ENCODE data around the gene ARL3. TPM values are rescaled to one million over a fixed set of nuclear protein-coding genes. Genes with fewer than 3 reads are reported as not detected.
A peak's percentile ranks its signal among the peaks of the same experiment; 100 is the strongest.

Gene ARL3
- total and polyA plus RNA-seq, 8 donors = 10.3 to 23.2 (median 21.8) TPM

DNA sequence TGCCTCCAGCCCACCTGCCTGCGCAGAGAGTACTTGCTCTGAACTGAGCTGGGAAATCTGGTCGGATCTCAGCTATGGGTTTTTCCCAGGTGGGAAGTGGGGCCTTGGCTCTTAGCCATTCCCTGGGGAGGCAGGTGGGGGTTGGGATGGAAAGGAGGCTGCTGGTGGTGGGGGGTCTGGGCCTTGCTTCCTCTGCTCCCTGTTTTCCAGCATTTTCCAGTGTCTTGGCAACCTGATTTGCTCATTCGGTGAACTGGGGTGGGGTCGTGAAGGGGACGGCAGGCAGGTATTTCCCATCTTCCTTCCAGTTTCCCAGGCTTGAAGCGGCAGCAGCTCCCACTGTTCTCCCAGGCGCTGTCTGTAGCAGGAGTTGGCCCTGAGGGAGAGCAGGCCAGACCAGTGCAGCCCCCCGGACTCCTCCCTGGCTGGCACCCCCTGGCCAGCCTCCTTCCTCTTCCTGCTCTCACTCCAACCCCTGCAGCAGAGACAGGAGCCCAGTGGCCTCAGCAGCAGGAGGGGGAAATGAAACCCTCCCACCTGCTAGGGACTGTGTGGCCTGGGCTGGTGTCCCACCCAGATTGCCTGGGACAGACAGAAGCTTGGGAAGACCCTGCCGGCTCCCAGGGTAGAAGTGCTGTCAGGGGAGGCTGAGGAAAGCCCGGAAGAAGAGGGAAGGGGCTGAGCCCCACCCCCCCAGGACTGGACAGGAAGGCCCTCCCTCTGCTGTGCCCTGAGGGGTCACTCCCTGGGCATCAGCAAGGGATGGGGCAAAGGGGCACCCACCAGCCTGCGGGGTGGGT, 63.3 kb downstream of the ARL3 start:
- DNase-seq (peak in 1 of 4 donors; percentile 60), ATAC-seq (no peak)
- Histone ChIP-seq H3K4me3 (no peak overlapping the region), H3K4me1 (peaks cover 60 to 93% of the 10 kb centered on the region in 2 donors), H3K27me3 (no peaks in the 10 kb centered on the region), H3K9me3 (no peaks in the 10 kb centered on the region), H3K27ac (peak overlapping the region; percentile 70 to 98), H3K36me3 (peaks cover 0 to 40% of the 10 kb centered on the region in 2 donors)
- intact Hi-C loops (cut with DNase I) = no loop called here
- TF ChIP-seq, protein P1, sequence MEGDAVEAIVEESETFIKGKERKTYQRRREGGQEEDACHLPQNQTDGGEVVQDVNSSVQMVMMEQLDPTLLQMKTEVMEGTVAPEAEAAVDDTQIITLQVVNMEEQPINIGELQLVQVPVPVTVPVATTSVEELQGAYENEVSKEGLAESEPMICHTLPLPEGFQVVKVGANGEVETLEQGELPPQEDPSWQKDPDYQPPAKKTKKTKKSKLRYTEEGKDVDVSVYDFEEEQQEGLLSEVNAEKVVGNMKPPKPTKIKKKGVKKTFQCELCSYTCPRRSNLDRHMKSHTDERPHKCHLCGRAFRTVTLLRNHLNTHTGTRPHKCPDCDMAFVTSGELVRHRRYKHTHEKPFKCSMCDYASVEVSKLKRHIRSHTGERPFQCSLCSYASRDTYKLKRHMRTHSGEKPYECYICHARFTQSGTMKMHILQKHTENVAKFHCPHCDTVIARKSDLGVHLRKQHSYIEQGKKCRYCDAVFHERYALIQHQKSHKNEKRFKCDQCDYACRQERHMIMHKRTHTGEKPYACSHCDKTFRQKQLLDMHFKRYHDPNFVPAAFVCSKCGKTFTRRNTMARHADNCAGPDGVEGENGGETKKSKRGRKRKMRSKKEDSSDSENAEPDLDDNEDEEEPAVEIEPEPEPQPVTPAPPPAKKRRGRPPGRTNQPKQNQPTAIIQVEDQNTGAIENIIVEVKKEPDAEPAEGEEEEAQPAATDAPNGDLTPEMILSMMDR (IDR thresholded peaks at IDR 0.05) = no peak

DNA sequence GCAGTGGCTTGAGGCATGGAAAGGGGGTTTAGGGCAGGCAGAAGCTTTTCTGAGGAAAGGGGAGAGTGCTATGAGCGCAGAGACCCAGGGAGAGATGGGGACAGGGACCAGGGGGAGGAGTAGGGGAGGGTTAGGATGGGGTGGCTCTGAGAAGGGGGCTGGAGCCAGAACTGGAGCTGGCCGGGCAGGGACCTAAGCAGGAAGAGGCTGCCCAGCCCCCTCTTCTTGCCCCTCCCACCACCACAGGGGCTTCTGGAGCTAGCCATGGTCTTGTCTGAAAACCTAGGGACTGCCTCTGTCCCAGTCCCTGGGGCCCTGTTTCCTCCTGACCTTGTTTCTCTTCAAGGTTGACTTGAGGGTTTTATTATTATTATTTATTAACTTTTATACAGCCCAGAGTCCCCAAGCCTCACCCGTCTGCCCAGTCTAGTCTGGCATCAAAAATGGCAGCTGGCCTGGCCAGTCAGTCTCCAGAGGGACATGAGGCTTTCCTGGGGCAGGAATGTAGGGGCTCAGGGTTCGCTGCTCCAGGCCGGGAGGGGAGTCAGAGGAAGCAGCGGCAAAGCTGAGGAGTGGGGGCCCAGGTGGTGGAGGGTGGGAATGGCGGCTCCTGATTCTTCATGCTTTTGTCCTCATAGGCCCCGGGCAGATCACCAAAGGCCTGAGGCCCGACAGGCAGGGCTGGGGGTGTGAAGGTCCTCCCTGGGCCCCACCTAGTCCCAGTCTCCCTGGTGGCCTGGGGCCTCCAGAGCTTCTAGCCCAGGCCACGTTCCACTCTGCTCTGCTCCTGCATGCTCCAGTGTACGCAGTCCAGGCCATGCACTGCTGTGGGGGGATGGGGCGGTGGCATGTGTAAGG, 64.2 kb downstream of the ARL3 start:
- DNase-seq = peak in 1 of 4 donors; percentile 66
- Histone ChIP-seq H3K4me1 (peaks cover 60 to 86% of the 10 kb centered on the region in 2 donors), H3K36me3 (peaks cover 0 to 32% of the 10 kb centered on the region in 2 donors), H3K27ac (peak overlapping the region; percentile 70 to 98), H3K9me3 (no peaks in the 10 kb centered on the region), H3K27me3 (no peaks in the 10 kb centered on the region), H3K4me3 (peak overlapping the region; percentile 19 to 85)
- intact Hi-C loops (cut with DNase I) = no loop called here
- TF ChIP-seq, protein P1 (IDR thresholded peaks at IDR 0.05) = no peak
- ATAC-seq = no peak

DNA sequence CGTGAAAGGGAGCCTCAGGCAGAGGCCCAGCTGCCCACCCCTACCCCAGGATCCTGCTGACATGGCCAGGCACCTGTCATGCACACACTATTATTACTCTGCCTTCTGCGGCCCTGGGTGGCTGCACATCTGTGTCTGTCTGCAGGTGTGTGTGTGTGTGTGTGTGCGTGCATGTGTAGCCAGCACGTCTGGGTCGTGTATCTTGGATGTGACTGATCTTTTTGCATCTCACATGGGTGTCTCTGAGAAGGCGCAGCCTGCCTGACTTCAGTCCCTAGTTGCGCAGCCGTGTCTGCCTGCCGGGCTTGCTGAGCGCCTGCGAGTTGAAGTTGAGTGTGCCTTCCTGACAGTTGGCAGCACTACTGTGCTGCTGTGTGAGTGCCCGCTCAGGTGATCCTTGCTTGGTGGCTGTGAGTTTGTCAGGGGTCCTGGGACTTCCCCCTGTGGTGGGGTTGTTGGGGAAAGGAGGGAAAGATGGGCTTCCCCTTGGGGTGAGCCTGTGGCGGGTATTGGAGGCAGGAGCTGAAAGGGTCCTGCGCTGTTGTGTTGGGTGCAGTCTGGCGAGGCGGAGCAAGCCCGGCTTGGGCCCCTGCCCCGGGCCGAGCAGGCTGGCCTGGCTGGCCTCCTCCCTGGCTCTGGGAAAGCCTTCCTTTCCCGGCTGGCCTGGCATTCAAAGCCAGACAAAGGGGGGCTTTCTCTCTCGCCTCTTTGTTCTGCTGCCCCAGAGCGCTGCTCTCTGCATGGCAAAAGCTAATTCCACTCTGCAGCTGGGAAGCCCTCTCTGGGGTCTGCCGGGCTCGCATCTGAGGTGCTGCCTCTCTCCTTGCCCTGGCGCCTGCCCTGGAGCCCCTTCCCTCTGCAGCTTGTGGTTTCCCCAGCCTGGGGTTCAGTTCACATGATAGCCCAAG, 65.1 kb downstream of the ARL3 start:
- peak overlapping the region; percentile 70 to 98 for H3K27ac ChIP-seq
- H3K9me3 ChIP-seq = no peaks in the 10 kb centered on the region
- peak overlapping the region; percentile 19 to 85 for H3K4me3 ChIP-seq
- intact Hi-C loops (cut with DNase I) = no loop called here
- peaks cover 60 to 78% of the 10 kb centered on the region in 2 donors for H3K4me1 ChIP-seq
- DNase-seq (peak in 1 of 4 donors; percentile 83), ATAC-seq (no peak)
- peaks cover 0 to 23% of the 10 kb centered on the region in 2 donors for H3K36me3 ChIP-seq
- H3K27me3 ChIP-seq = no peaks in the 10 kb centered on the region
- TF ChIP-seq, protein P1 (IDR thresholded peaks at IDR 0.05) = no peak

DNA sequence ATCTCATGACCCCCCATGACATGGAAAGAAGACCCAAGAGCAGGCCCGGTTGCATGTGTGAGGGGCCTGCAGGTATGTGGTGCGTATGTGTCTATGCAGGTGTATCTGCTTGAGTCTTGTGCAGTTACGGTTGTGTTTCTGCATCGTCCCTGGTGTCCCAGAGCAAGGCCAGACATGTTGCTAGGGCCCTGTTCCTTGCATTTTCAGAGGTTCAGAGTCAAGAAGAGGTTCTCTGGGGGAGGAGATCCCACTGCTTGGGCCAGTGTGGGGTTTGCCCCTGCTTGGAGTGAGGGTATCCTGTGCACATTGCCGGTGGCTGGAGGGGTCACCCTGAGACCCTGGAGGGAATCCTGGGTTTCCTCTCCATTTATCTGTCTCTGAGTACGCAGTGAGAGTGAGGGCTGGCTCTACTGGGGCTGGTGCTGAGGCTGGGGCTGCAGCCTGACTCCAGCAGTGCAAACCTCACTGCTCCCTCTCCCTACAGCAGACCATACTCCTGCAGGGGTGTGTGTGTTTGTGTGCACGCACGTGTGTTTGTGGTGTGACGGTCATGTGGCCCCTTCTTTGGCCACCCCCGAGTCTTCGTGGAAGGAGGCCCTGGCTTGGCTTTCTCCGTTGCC, 65.8 kb downstream of the ARL3 start:
- DNase-seq = peak in 1 of 4 donors; percentile 59
- Histone ChIP-seq H3K4me1 (peaks cover 60 to 70% of the 10 kb centered on the region in 2 donors), H3K4me3 (peak overlapping the region; percentile 19 to 85), H3K27ac (peak overlapping the region; percentile 98 to 99), H3K36me3 (peaks cover 0 to 16% of the 10 kb centered on the region in 2 donors), H3K27me3 (no peaks in the 10 kb centered on the region), H3K9me3 (no peaks in the 10 kb centered on the region)
- intact Hi-C loops (cut with DNase I) = no loop called here
- TF ChIP-seq, protein P1 (IDR thresholded peaks at IDR 0.05) = no peak
- ATAC-seq = no peak

All from left lung (tissue), 10 donors.